NCI-H524 (cell line): ENCODE measurements around the gene GCFC2.
"Not testable (repeated sequence)": the region's sequence is repeated elsewhere in the genome, so short reads cannot be mapped to it uniquely, and the experiment has no call there.

Source experiments
- DNase-seq, 2 experiments: peaks; one replicate each; lab custom pipeline; 2025; lab: John Stamatoyannopoulos, UW

The GCFC2 gene

GRCh38 chr2:75710577-75711253 lies at the start of gene GCFC2:
Gene GCFC2, minus strand, starts transcription at chr2:75710915. Its CDS starts 60 bp downstream, at chr2:75710855.
- peak; percentile 72 to 83 for DNase-seq

GRCh38 chr2:75752828-75753227 lies 42.1 kb upstream of the GCFC2 start:
- DNase-seq, result peak in 1 of 2 experiments; percentile 18

GRCh38 chr2:75751824-75752468 lies 41.2 kb upstream of the GCFC2 start:
- DNase-seq, result peak; percentile 12 to 59

GRCh38 chr2:75751360-75751759 lies 40.6 kb upstream of the GCFC2 start:
- DNase-seq, result no peak

GRCh38 chr2:75737961-75738360 lies 27.2 kb upstream of the GCFC2 start:
- no peak for DNase-seq

GRCh38 chr2:75736276-75736675 lies 25.6 kb upstream of the GCFC2 start:
- no peak for DNase-seq

GRCh38 chr2:75729861-75730260 lies 19.1 kb upstream of the GCFC2 start:
- DNase-seq, result peak; percentile 5 to 62

- DNase-seq, result peak; percentile 3 to 56
These were observed 18.1 kb upstream of the GCFC2 start for GRCh38 chr2:75728614-75729419.

GRCh38 chr2:75722687-75723086 lies 12.0 kb upstream of the GCFC2 start:
- no peak for DNase-seq

GRCh38 chr2:75720525-75720924 lies 9.8 kb upstream of the GCFC2 start:
- DNase-seq, result no peak

GRCh38 chr2:75719616-75720015 lies 8.9 kb upstream of the GCFC2 start:
- no peak for DNase-seq

- no peak for DNase-seq
These were observed 5.7 kb upstream of the GCFC2 start for GRCh38 chr2:75716406-75716805.

GRCh38 chr2:75711590-75711989 lies 875 bp upstream of the GCFC2 start:
- not testable (repeated sequence) for DNase-seq

GRCh38 chr2:75710220-75710576 lies 517 bp downstream of the GCFC2 start:
- peak in 1 of 2 experiments; percentile 60 for DNase-seq

GRCh38 chr2:75709297-75709696 lies 1.4 kb downstream of the GCFC2 start:
- DNase-seq, result no peak

- no peak for DNase-seq
These were observed 2.8 kb downstream of the GCFC2 start for GRCh38 chr2:75707901-75708300.

- DNase-seq, result no peak
These were observed 4.8 kb downstream of the GCFC2 start for GRCh38 chr2:75705921-75706320.

GRCh38 chr2:75703589-75704287 lies 7.0 kb downstream of the GCFC2 start:
- peak; percentile 1 to 14 for DNase-seq

- DNase-seq, result no peak
These were observed 8.1 kb downstream of the GCFC2 start for GRCh38 chr2:75702593-75702992.

- no peak for DNase-seq
These were observed 11.8 kb downstream of the GCFC2 start for GRCh38 chr2:75698918-75699317.

GRCh38 chr2:75688196-75688595 lies 22.5 kb downstream of the GCFC2 start:
- no peak for DNase-seq

- DNase-seq, result not testable (repeated sequence)
These were observed 27.3 kb downstream of the GCFC2 start for GRCh38 chr2:75683430-75683829.
